ENCODE data around the gene C1QC.

The C1QC gene

GRCh38 chr1:22600817-22601605, 42.4 kb upstream of the C1QC start:
- no peak overlapping the region for H3K4me3 ChIP-seq (ENCODE audit: low read depth, low read length)
- TF ChIP-seq CTCF (IDR thresholded peaks at IDR 0.05; ENCODE audit: low read depth, low read length) = no peak

GRCh38 chr1:22601610-22602009, 41.8 kb upstream of the C1QC start:
- TF ChIP-seq CTCF (IDR thresholded peaks at IDR 0.05; ENCODE audit: low read depth, low read length) = no peak

GRCh38 chr1:22602060-22602740, 41.2 kb upstream of the C1QC start:
- no peak for TF ChIP-seq CTCF (IDR thresholded peaks at IDR 0.05; ENCODE audit: low read depth, low read length)
- no peak overlapping the region for H3K4me3 ChIP-seq (ENCODE audit: low read depth, low read length)

More at GRCh38 chr1:22601610-22602009, 41.8 kb upstream of the C1QC start:
- H3K4me3 ChIP-seq (ENCODE audit: low read depth, low read length) = no peak overlapping the region

GRCh38 chr1:22606161-22606560, 37.3 kb upstream of the C1QC start:
- no peak overlapping the region for H3K4me3 ChIP-seq (ENCODE audit: low read depth, low read length)
- TF ChIP-seq CTCF (IDR thresholded peaks at IDR 0.05; ENCODE audit: low read depth, low read length) = no peak

GRCh38 chr1:22607154-22607553, 36.3 kb upstream of the C1QC start:
- no peak overlapping the region for H3K4me3 ChIP-seq (ENCODE audit: low read depth, low read length)
- TF ChIP-seq CTCF (IDR thresholded peaks at IDR 0.05; ENCODE audit: low read depth, low read length) = no peak

GRCh38 chr1:22608361-22608760, 35.1 kb upstream of the C1QC start:
- no peak for TF ChIP-seq CTCF (IDR thresholded peaks at IDR 0.05; ENCODE audit: low read depth, low read length)

GRCh38 chr1:22609291-22609690, 34.1 kb upstream of the C1QC start:
- no peak overlapping the region for H3K4me3 ChIP-seq (ENCODE audit: low read depth, low read length)
- TF ChIP-seq CTCF (IDR thresholded peaks at IDR 0.05; ENCODE audit: low read depth, low read length) = no peak

More at GRCh38 chr1:22608361-22608760, 35.1 kb upstream of the C1QC start:
- no peak overlapping the region for H3K4me3 ChIP-seq (ENCODE audit: low read depth, low read length)
